ENCODE data around the gene RABGAP1L.

The RABGAP1L gene

DNA sequence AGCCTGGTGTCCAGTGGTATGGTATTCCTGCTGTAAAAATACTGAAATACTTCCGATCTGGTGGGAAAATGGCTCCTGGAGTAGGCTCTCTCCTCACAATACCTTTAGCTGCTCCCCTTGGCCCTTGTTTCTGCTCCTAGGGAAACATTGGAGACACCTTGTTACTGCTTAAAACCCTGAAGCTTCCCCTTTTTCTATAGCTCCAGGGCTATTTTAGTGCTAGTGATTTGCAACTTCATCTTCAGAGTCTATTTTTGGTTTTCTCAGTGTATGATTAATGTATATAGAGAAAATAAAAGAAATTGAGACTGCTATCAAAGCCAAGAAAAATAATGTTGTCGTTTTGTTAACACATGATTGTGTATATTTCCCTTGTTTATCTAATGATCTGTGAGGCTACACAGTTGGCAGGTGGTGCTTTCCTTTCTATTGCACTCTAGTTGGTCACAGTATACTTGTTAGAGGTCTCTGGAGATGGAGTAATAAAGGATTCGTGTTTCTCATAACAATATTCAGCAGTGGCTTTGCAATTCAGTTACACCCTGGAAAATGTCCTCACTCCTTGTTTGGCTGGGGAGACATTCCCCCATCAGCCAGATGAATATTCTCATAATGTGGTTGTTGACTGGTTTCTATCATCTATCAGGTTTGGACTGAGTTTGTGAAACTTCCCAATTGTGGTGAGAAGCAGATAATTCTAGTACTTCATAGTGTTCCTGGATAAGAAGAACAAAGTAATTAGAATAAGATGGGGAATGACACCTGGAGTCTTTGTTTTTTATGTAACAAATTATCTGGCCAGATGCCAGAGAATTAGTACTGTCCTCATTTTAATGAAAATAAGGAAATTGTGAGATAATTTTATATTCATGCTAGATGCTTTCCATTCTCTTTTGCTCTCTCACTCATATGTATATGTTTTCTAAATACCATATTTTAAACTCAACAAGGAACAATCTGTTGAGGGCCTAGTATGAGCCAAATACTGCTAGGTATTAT is 795.6 kb downstream of the RABGAP1L start:
- DNase-seq: no peak

GRCh38 chr1:174956086-174956485 is 796.8 kb downstream of the RABGAP1L start:
- no peak for DNase-seq

- no peak for DNase-seq
Observed at GRCh38 chr1:174956976-174957375, 797.7 kb downstream of the RABGAP1L start.

DNA sequence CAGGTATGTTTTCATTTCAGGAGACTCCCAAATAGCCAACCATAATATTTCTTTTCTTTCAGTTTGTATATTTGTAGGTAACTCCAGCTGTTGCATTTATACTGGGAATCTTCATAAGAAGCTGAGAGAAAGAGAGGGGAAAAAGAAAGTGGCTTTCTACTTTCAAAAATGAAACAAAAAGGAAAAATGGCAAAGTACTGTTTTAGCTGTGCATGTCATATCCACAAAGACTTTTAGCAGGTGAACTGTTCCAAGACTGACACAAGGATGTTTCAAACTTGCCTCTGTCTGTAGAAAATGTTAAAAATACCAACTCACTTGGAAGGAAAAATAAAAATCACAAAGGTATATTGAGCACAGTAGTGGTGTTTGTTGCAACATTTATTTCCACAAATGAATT is 798.5 kb downstream of the RABGAP1L start:
- DNase-seq: no peak

DNA sequence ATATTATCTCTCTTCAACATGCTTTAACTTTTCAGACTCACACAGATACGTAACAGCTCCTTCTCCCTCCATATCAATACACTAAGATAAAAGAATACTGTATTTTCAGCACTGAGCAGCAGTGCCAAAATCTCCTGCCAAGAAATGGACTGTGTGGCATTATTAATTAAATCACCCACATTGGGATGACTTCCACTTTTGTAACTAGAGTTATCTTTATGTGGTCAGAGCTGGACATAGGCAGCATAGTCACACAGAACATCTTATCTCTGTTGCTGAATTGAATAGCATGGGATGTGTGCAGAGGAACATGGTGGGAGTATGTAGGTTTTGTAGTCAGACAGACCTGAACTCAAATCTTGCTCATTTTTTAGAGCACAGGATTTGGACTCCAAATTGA is 799.1 kb downstream of the RABGAP1L start:
- no peak for DNase-seq

DNA sequence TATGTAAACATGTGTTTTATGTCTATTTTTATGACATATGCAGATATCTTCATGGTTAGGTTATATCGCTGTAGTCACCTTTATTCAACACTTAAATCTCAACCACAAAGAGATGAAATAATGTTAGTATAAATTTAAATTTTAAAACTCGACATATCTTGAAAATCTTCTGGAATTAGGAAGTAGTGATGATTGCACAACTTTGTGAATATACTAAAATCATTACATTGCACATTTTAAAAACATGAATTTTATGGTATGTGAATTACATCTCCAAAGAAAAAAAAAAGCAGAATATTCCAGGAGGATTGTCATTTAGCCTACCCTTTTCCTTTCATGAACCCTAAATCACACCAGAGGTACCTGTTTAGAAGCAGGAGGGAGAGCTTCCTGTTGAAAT is 801.0 kb downstream of the RABGAP1L start:
- no peak for DNase-seq

- no peak for DNase-seq
Observed at GRCh38 chr1:174963529-174964125, 804.3 kb downstream of the RABGAP1L start.

DNA sequence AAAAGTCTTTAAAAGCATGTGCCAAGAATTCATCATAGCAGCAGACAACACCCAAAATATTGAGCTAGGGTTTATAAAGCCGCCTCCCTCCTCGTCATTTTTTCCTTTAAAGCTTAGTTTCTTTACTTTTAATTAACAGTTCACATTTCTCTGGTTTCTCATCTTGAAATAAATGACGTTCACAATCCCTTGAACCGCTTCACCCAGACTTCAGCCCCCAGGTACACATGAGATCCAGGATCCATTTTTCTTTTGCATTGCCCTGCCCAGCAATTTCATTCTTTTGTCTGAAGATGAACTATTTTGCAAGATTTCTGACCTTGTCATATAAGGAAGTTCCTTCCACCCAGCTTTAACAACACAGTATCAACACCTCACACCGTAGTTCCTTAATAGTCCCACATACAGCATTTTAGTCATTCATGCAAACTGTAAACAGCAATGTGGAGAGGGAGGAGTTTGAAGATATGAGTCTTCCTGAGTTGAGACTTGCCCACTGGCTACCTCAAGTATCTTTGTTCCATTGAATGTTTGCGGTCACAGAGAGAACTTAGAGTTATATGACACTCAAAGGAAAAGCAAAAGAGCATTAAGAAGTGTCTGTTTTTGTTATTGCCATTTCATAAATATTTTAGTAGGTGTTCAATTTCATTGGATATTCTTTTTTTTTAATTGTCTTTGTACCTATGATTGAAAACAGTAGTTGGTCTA is 805.1 kb downstream of the RABGAP1L start:
- no peak for DNase-seq

GRCh38 chr1:174964972-174965361 is 805.6 kb downstream of the RABGAP1L start:
- no peak for DNase-seq

DNA sequence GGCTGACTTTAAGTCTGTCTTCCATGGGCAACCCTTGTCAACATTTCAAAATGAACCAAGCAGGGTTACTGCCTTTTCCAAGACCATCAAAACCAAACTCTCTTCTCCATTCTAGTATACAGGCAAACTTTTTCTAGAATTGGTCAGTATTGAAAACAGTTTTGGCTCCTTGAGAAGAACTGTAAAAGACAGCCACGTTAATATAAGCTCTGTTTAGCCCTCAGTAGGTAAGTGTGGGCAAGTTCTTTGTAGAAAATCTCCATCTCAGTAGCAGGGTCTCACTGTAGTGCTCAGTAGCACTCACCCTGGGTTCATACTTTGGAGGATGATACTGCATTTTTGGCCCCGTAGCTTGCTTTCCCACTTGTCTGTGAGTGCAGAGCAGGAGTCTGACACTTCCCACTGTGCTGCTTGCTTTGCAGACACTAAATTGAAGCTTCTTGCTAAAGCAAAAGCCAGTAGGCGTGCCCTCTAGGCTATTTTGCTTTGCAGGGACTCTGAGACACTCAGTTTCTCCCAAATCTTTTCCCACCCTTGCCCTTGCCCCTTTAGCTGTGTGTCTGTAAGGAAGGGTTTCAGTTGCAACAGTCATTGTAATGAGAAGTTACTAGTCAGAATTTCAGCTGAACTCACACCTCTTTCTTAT is 806.2 kb downstream of the RABGAP1L start:
- no peak for DNase-seq

- no peak for DNase-seq
Observed at GRCh38 chr1:174966008-174966572, 806.8 kb downstream of the RABGAP1L start.

GRCh38 chr1:174967845-174968705 is 808.8 kb downstream of the RABGAP1L start:
- DNase-seq: no peak

DNA sequence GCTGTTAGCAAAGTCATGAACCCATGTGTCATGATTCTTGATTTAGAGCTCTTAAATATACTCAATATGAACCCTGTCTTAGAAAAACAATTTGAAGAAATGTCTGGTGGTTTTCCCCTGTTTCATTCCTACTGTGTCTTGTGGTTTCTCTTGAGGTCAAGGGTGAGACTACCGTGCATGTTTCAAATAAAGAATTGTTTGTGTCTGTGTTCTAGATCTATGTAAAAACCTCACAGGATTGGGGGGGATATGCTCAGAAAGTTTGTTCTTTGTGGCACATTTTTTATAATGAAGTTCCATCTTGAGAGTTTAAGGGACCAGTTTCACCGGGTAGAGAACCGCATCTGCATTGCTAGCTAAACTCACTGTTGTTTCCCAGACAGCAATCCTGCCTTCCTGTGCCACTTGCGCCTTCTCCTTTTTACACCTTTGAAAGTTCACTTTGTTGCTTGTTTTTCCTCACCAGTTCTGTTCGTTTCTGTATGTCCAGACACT is 809.5 kb downstream of the RABGAP1L start:
- DNase-seq: no peak

DNA sequence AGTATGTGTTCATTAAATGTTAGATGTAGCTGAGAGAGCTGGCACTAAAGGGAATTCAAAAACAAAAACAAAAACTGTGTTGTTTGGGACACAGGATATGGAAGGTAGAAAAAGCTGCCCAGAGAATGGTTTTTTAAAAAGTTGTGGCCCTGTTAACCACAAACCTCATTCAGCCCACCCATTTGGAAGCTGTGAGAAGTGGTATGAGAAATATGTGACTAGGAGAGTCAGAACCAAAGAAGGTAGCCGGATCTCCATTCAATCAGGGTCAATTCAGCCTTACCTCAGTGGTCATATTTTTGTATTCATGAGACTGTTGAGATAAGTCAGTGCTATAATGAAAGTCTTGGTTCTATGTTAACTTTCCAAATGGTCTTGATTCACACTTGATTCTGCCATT is 810.7 kb downstream of the RABGAP1L start:
- DNase-seq: no peak

GRCh38 chr1:174971466-174971865 is 812.1 kb downstream of the RABGAP1L start:
- no peak for DNase-seq

DNA sequence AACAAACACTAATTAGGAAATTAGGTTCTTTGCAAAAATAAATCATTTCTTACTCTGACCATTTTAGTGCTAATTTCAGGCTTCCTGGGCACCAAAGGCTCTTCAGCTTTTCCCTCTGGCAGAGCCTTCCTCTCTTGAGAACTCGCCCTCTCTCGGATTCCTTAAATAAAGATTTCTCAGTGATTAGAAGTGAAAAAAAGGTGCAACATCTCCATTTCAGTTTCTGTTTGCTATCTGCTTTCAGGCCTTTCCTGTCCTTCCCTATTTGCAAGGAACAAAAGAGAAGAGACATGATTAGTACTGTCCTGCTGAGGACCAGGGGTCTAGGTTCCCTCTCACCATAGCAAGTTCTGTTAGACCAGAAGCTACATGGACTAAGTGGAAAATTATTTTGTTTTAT is 812.6 kb downstream of the RABGAP1L start:
- no peak for DNase-seq

GRCh38 chr1:174974711-174975119 is 815.4 kb downstream of the RABGAP1L start:
- DNase-seq: no peak

DNA sequence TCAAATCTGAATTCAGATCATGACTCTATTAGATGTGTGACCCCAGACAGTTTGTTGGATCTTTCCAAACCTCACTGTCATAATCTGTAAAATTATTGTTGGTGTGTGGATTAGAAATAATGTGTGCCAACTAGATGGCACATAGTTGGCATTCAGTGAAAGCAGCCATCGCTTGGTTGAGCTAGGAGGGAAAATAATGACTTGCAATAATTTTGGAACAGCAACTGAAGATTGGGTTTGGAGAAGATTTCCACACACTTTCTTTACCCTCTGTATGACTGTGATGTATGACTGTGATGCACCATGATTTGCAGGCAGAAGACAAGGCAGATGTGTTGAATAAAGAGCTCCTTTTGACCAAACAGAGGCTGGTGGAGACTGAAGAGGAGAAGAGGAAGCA is 816.4 kb downstream of the RABGAP1L start:
- DNase-seq: no peak

DNA sequence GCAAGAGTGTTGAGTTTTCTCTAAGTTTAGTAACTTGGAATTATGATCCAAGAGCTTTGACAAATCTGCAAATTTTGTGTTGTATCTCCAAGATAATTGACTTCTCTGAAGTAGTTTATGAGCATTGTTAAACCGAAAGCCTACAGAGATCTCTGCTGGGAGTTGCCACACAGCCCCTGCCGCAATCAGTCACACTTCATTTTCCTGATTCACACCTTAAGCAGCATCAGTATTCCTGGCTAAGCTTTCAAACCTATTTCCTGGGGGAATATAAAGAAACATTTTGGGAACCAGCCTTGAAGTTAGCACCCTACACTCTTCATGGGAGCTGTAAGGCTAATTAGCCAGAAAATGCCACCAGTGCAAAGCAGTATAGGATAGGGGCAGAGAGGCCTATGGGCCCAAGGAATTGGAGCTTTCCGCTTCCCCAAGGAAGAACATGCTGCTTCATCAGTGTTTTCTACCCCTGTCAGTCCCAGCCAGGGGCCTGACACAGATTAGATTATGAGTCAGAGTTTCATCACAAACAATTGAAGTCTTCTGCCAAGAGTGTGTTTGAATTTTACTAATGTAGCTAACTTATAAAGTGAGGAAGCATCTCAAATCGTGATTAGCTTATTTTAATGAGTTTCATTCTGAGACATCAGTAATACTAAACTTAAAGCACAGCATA is 817.3 kb downstream of the RABGAP1L start:
- no peak for DNase-seq

- no peak for DNase-seq
Observed at GRCh38 chr1:174982971-174983689, 823.8 kb downstream of the RABGAP1L start.

All from NK-92 treated with Interleukin-12 subunit alpha and Interleukin-12 subunit beta, amount 100 ng/mL, for 24 hours (cell line).